HUES48 (cell line): ENCODE measurements around the gene AGPAT3.

Experiments used
- H3K27ac ChIP-seq: one replicate; pipeline ENCODE4 v1.7.0; 2013; ENCODE audit warnings: low read depth, low read length, inconsistent platforms
- H3K27me3 ChIP-seq: 2 replicates; pipeline ENCODE4 v1.6.1; 2013; ENCODE audit warnings: mild to moderate bottlenecking, low read length; ENCODE audit not compliant: control insufficient read depth, insufficient read depth
- H3K36me3 ChIP-seq: 2 replicates; pipeline ENCODE4 v1.6.1; 2013; ENCODE audit warnings: low read length; ENCODE audit not compliant: control insufficient read depth, insufficient read depth
- H3K4me1 ChIP-seq: 2 replicates; pipeline ENCODE4 v1.6.1; 2013; ENCODE audit warnings: mild to moderate bottlenecking, low read length; ENCODE audit not compliant: control insufficient read depth, insufficient read depth
- H3K4me3 ChIP-seq: 2 replicates; pipeline ENCODE4 v1.5.1; 2013; ENCODE audit warnings: mild to moderate bottlenecking, low read depth, low read length
- H3K9ac ChIP-seq: 2 replicates; pipeline ENCODE4 v1.6.1; 2013; ENCODE audit warnings: mild to moderate bottlenecking, low read depth, low read length, moderate library complexity
- H3K9me3 ChIP-seq: 2 replicates; pipeline ENCODE4 v1.6.1; 2013; ENCODE audit warnings: low read length; ENCODE audit not compliant: control insufficient read depth, insufficient read depth

AGPAT3 gene

GRCh38 chr21:43954896-43955295 lies 89.9 kb downstream of the AGPAT3 start:
- H3K27me3 ChIP-seq = no peaks in the 10 kb centered on the region
- no peak overlapping the region for H3K9ac ChIP-seq
- H3K36me3 ChIP-seq = no peaks in the 10 kb centered on the region
- H3K4me3 ChIP-seq = no peak overlapping the region
- no peaks in the 10 kb centered on the region for H3K9me3 ChIP-seq
- no peak overlapping the region for H3K27ac ChIP-seq
- 0 out of 2 replicates have a peak, but pooled peaks cover 3% of the 10 kb centered on the region for H3K4me1 ChIP-seq

- Histone ChIP-seq H3K4me3 (no peak overlapping the region), H3K27ac (no peak overlapping the region), H3K36me3 (no peaks in the 10 kb centered on the region), H3K9ac (no peak overlapping the region), H3K4me1 (0 out of 2 replicates have a peak, but pooled peaks cover 3% of the 10 kb centered on the region), H3K9me3 (no peaks in the 10 kb centered on the region), H3K27me3 (no peaks in the 10 kb centered on the region)
Observed at GRCh38 chr21:43956019-43956669, 91.1 kb downstream of the AGPAT3 start.

- Histone ChIP-seq H3K27ac (no peak overlapping the region), H3K4me3 (no peak overlapping the region), H3K9ac (no peak overlapping the region), H3K27me3 (no peaks in the 10 kb centered on the region), H3K36me3 (no peaks in the 10 kb centered on the region), H3K4me1 (0 out of 2 replicates have a peak, but pooled peaks cover 3% of the 10 kb centered on the region), H3K9me3 (no peaks in the 10 kb centered on the region)
Observed at GRCh38 chr21:43956670-43957035, 91.6 kb downstream of the AGPAT3 start.

- Histone ChIP-seq H3K27me3 (no peaks in the 10 kb centered on the region), H3K4me1 (0 out of 2 replicates have a peak, but pooled peaks cover 3% of the 10 kb centered on the region), H3K36me3 (no peaks in the 10 kb centered on the region), H3K27ac (no peak overlapping the region), H3K4me3 (no peak overlapping the region), H3K9ac (no peak overlapping the region), H3K9me3 (no peaks in the 10 kb centered on the region)
Observed at GRCh38 chr21:43957128-43957571, 92.1 kb downstream of the AGPAT3 start.

GRCh38 chr21:43957611-43958362 lies 92.8 kb downstream of the AGPAT3 start:
- Histone ChIP-seq H3K27ac (no peak overlapping the region), H3K36me3 (no peaks in the 10 kb centered on the region), H3K27me3 (no peaks in the 10 kb centered on the region), H3K4me3 (no peak overlapping the region), H3K9me3 (no peaks in the 10 kb centered on the region), H3K4me1 (0 out of 2 replicates have a peak, but pooled peaks cover 3% of the 10 kb centered on the region), H3K9ac (no peak overlapping the region)

- no peaks in the 10 kb centered on the region for H3K36me3 ChIP-seq
- no peak overlapping the region for H3K27ac ChIP-seq
- H3K27me3 ChIP-seq = no peaks in the 10 kb centered on the region
- H3K9me3 ChIP-seq = no peaks in the 10 kb centered on the region
- no peak overlapping the region for H3K9ac ChIP-seq
- no peak overlapping the region for H3K4me3 ChIP-seq
- 0 out of 2 replicates have a peak, but pooled peaks cover 3% of the 10 kb centered on the region for H3K4me1 ChIP-seq
Observed at GRCh38 chr21:43958364-43959158, 93.5 kb downstream of the AGPAT3 start.

GRCh38 chr21:43959231-43960116 lies 94.5 kb downstream of the AGPAT3 start:
- H3K27me3 ChIP-seq = no peaks in the 10 kb centered on the region
- no peaks in the 10 kb centered on the region for H3K9me3 ChIP-seq
- no peaks in the 10 kb centered on the region for H3K36me3 ChIP-seq
- H3K4me3 ChIP-seq = no peak overlapping the region
- H3K4me1 ChIP-seq = 0 out of 2 replicates have a peak, but pooled peaks cover 3% of the 10 kb centered on the region
- H3K9ac ChIP-seq = no peak overlapping the region
- no peak overlapping the region for H3K27ac ChIP-seq

GRCh38 chr21:43961382-43961909 lies 96.4 kb downstream of the AGPAT3 start:
- H3K9ac ChIP-seq = no peak overlapping the region
- H3K4me1 ChIP-seq = 0 out of 2 replicates have a peak, but pooled peaks cover 3% of the 10 kb centered on the region
- H3K4me3 ChIP-seq = no peak overlapping the region
- no peak overlapping the region for H3K27ac ChIP-seq
- H3K27me3 ChIP-seq = no peaks in the 10 kb centered on the region
- H3K9me3 ChIP-seq = no peaks in the 10 kb centered on the region
- no peaks in the 10 kb centered on the region for H3K36me3 ChIP-seq

- no peaks in the 10 kb centered on the region for H3K4me1 ChIP-seq
- no peaks in the 10 kb centered on the region for H3K36me3 ChIP-seq
- no peak overlapping the region for H3K27ac ChIP-seq
- H3K27me3 ChIP-seq = no peaks in the 10 kb centered on the region
- H3K9ac ChIP-seq = no peak overlapping the region
- H3K4me3 ChIP-seq = no peak overlapping the region
- H3K9me3 ChIP-seq = no peaks in the 10 kb centered on the region
Observed at GRCh38 chr21:43965911-43966585, 101.0 kb downstream of the AGPAT3 start.
